Thymus (tissue), 11 donors: Measurements from ENCODE around the gene TRAPPC11. TPM values are rescaled to one million over a fixed set of nuclear protein-coding genes. Genes with fewer than 3 reads are reported as not detected.

Source experiments
- DNase-seq, 9 donors: peaks; one replicate each; pipeline ENCODE4 v3.0.0-alpha.2; 2013; ENCODE audit warnings: low spot score in 9 of 9, low read depth in 6 of 9, missing footprints in 1 of 9
- H3K27ac ChIP-seq, 2 donors: one replicate each; pipeline ENCODE4 v1.5.1; 2013; ENCODE audit warnings: control low read depth in 1 of 2, low read depth in 1 of 2, low read length in 1 of 2, mild to moderate bottlenecking in 1 of 2, moderate library complexity in 1 of 2
- H3K27me3 ChIP-seq, 2 donors: one replicate each; pipeline ENCODE4 v1.5.1; 2013; ENCODE audit warnings: low read length in 1 of 2; ENCODE audit not compliant: control insufficient read depth in 2 of 2, insufficient read depth in 1 of 2
- H3K36me3 ChIP-seq, 2 donors: one replicate each; pipeline ENCODE4 v1.5.1; 2013; ENCODE audit warnings: low read length in 1 of 2, mild to moderate bottlenecking in 1 of 2, moderate library complexity in 1 of 2; ENCODE audit not compliant: control insufficient read depth in 2 of 2, insufficient read depth in 2 of 2
- H3K4me1 ChIP-seq, 2 donors: one replicate each; pipeline ENCODE4 v1.5.1; 2013; ENCODE audit warnings: low read length in 2 of 2; ENCODE audit not compliant: control insufficient read depth in 2 of 2, insufficient read depth in 2 of 2
- H3K4me3 ChIP-seq, 2 donors: one replicate each; pipeline ENCODE4 v1.5.1; 2013; ENCODE audit warnings: low read length in 2 of 2, control low read depth in 1 of 2, mild to moderate bottlenecking in 1 of 2
- H3K9me3 ChIP-seq, 2 donors: one replicate each; pipeline ENCODE4 v1.5.1; 2013; ENCODE audit warnings: low read length in 1 of 2, mild to moderate bottlenecking in 1 of 2; ENCODE audit not compliant: control insufficient read depth in 2 of 2, insufficient read depth in 1 of 2
- WGBS: extraction: QIAGEN DNeasy Blood & Tissue Kit; methylation state at CpG from one replicate; pipeline ENCODE4 v1.1.7; 2013; 5-methylcytosine and 5-hydroxymethylcytosine counted together
- polyA plus RNA-seq: library from polyadenylated mRNA; stranded (reverse); fragments of 200-250 nt; gene quantifications from one replicate; pipeline ENCODE4 v1.2.3, GENCODE V29; 2013
- total RNA-seq: library from RNA; stranded (reverse); fragments of 120-200 nt; gene quantifications from one replicate; pipeline ENCODE4 v1.2.4, GENCODE V29; 2013
- donor health status: healthy.

TRAPPC11 gene
- total and polyA plus RNA-seq, 2 donors: 31.3 to 32.8 TPM

DNA sequence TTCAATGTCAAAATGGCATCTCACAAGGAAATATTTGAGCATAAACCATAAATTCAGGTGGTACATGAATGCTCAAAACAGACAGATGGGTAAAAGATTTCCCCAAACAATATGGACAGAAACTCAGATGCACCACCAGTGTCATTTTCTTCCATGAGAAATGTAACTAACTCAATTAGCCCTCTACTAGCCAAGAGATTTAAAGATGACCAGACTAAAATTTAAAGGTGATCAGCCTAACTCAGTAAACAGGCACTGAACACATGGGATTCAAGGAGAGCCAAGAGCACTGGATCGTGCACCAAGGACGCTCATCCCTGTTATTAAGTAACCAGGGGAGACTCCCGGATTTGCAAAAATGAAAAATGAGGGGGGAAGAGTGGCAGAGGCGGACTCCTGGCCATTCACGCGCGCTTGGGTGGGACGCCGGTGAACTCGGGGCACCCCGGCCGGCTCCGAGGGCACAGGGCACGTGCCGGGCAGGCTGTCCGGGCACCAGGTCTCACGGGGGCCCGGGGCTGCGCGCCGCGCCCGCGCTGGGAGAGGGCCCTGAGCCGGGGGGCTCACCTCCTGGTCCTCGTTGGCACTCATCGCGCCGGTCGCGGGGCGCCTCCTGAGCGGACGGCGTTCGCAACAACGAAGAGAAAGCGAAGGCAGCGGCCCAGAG is 598 bp upstream of the TRAPPC11 start:
- DNase-seq: peak in 6 of 9 donors; percentile 9 to 57 (median 14)
- Histone ChIP-seq H3K4me1 (peaks cover 7 to 13% of the 10 kb centered on the region in 2 donors), H3K27me3 (no peaks in the 10 kb centered on the region), H3K27ac (peak overlapping the region in 1 of 2 donors; percentile 31), H3K36me3 (peaks cover 0 to 5% of the 10 kb centered on the region in 2 donors), H3K9me3 (no peaks in the 10 kb centered on the region), H3K4me3 (peak overlapping the region; percentile 63 to 67)
- under 1% methylated on average over 37 of the region's 39 CpGs for WGBS

DNA sequence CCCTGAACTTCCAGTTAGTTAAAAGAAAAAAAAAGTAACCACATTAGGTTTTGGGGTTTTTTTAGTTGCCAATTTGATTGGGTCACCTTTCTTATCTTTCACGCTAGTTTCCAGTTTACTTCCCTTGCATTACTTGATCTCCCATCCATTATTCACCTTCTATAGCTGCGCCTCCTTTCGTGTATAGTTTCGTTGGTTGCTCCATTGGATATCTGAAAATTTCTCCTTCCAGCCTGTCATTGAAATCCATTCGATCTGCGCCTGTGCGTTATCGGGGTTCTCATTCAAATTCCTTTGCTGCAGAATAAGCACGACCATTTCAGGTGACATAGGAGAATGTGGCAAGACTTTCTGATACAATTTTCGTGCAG is 764 bp downstream of the TRAPPC11 start:
- Histone ChIP-seq H3K9me3 (no peaks in the 10 kb centered on the region), H3K36me3 (peaks cover 0 to 5% of the 10 kb centered on the region in 2 donors), H3K4me1 (peaks cover 7 to 13% of the 10 kb centered on the region in 2 donors), H3K4me3 (peak overlapping the region; percentile 63 to 90), H3K27me3 (no peaks in the 10 kb centered on the region), H3K27ac (peak overlapping the region in 1 of 2 donors; percentile 95)
- 14% methylated on average over 10 of the region's 10 CpGs for WGBS
- DNase-seq: no peak

DNA sequence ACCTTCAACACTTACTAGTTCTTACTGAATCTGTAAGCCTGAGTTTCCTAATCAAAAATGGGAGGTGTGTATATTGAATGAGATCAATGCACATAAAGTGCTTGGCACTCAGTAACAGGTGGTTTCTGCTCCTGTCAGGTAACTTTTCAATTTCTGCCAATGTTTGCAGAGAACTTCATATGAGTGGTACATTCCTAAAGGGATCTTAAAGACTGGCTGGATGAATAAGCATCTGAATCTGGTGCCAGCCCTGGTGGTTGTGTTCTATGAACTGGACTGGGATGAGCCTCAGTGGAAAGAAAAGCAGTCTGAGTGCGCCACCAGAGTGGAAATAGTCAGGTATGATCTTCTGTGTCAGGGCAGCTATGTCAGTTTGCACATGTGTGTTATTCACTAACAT is 7.0 kb downstream of the TRAPPC11 start:
- 96% methylated on average over 1 of the region's 1 CpG for WGBS
- Histone ChIP-seq H3K36me3 (peaks cover 22 to 50% of the 10 kb centered on the region in 2 donors), H3K9me3 (no peaks in the 10 kb centered on the region), H3K4me3 (no peak overlapping the region), H3K4me1 (no peaks in the 10 kb centered on the region), H3K27me3 (no peaks in the 10 kb centered on the region), H3K27ac (no peak overlapping the region)
- DNase-seq: no peak

DNA sequence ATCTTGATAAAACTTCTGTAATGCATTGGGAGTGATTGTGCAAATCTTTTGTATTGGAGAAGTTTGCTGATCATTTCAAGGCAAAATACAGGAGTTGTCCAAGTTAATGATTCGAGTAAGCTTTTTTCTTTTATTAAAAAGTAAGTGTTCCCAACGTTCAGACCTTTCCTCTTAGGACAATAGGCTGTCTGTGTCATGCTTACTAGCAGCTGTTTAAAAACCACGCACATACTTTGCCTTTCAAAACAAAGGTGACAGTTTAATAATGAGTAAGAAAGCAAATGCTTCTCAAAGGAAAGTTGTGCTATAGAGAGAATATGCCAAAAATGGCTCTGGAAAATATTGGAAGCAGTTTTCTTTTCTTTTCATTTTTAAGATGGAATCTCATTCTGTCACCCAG is 11.2 kb downstream of the TRAPPC11 start:
- H3K4me1 ChIP-seq: no peaks in the 10 kb centered on the region
- H3K4me3 ChIP-seq: no peak overlapping the region
- no peaks in the 10 kb centered on the region for H3K27me3 ChIP-seq
- H3K27ac ChIP-seq: no peak overlapping the region
- no peak for DNase-seq
- H3K36me3 ChIP-seq: peaks cover 25 to 53% of the 10 kb centered on the region in 2 donors
- no peaks in the 10 kb centered on the region for H3K9me3 ChIP-seq
- WGBS: 91% methylated on average over 3 of the region's 3 CpGs

DNA sequence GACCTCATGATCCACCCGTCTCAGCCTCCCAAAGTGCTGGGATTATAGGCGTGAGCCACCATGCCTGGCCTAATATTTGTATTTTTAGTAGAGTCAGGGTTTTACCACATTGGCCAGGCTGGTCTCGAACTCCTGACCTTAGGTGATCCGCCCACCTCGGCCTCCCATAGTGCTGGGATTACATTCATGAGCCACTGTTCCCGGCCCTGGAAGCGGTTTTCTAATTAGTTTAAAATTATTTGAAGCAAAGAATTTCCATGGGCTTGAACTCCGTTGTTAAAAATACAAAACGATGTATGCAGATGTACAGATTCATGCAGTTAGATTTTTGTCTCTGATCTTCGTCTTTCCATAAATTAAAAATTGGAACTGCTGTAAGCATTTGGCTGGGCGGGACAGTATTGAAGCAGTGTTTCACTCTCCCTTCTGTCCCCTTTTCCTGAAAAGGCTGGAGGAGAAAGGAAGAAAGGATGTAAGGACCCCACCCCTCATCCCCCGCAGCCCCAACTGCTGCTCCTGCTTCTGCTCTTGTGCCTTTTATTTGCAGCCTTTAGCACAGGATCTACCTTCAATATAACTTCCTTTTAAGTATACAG is 12.0 kb downstream of the TRAPPC11 start:
- H3K27me3 ChIP-seq: no peaks in the 10 kb centered on the region
- H3K9me3 ChIP-seq: no peaks in the 10 kb centered on the region
- no peaks in the 10 kb centered on the region for H3K4me1 ChIP-seq
- no peak overlapping the region for H3K27ac ChIP-seq
- DNase-seq: no peak
- 93% methylated on average over 12 of the region's 12 CpGs for WGBS
- H3K36me3 ChIP-seq: peaks cover 21 to 49% of the 10 kb centered on the region in 2 donors
- H3K4me3 ChIP-seq: no peak overlapping the region

DNA sequence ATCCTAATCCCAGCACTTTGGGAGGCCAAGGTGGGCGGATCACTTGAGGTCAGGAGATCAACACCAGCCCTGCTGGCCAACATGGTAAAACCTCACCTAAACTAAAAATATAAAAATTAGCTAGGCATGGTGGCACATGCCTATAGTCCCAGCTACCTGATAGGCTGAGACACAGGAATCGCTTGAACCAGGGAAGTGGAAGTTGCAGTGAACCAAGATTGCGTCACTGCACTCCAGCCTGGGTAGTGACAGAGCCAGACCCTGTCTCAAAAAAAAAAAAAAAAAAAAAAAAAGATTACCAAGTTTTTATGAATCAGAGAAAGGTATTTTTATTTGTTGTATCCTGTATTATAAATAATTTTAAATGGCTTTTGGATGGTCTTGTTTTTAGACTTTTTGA is 15.1 kb downstream of the TRAPPC11 start:
- peaks cover 22 to 39% of the 10 kb centered on the region in 2 donors for H3K36me3 ChIP-seq
- no peak for DNase-seq
- H3K27ac ChIP-seq: no peak overlapping the region
- H3K9me3 ChIP-seq: no peaks in the 10 kb centered on the region
- 90% methylated on average over 3 of the region's 3 CpGs for WGBS
- H3K27me3 ChIP-seq: no peaks in the 10 kb centered on the region
- H3K4me1 ChIP-seq: no peaks in the 10 kb centered on the region
- no peak overlapping the region for H3K4me3 ChIP-seq

DNA sequence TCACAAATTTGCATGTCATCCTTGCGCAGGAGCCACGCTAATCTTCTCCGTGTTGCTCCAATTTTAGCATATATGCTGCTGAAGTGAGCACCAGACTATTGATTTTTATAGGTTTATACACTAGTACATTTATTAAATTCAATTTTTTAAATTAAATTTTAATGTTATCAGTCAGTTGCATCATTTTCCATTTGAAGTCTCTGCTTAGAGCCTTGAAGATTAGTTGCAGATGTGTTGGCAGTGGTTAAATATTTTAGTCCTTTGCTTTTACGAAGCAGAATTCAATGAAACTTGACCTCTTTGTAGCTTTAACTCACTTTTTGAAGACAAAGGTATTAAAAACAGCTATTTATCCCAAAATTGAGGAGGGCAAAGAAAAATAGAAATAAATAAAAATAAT is 16.5 kb downstream of the TRAPPC11 start:
- DNase-seq: no peak
- Histone ChIP-seq H3K4me3 (no peak overlapping the region), H3K27me3 (no peaks in the 10 kb centered on the region), H3K27ac (no peak overlapping the region), H3K36me3 (peaks cover 12 to 37% of the 10 kb centered on the region in 2 donors), H3K4me1 (no peaks in the 10 kb centered on the region), H3K9me3 (no peaks in the 10 kb centered on the region)
- WGBS: 87% methylated on average over 4 of the region's 4 CpGs

DNA sequence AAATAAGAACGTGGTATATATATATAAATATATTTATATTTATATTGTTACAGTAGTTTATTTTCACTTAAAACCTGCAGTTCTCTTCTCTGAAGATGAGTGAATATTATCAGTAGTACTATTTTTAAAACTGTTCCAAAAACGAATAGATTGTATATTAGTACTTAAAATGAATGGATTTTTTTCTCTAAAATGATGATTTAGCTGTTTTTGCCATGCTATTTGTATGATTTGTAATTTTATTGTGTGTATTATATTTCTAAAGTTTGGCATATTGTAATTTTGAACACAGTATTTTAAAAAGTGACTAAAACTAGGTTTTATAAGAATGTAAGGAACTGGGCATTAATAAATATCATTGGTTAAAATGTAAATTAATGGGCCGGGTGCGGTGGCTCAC is 22.0 kb downstream of the TRAPPC11 start:
- no peaks in the 10 kb centered on the region for H3K4me1 ChIP-seq
- WGBS: 98% methylated on average over 4 of the region's 4 CpGs
- no peaks in the 10 kb centered on the region for H3K9me3 ChIP-seq
- H3K27me3 ChIP-seq: no peaks in the 10 kb centered on the region
- DNase-seq: no peak
- peaks cover 22 to 43% of the 10 kb centered on the region in 2 donors for H3K36me3 ChIP-seq
- H3K4me3 ChIP-seq: no peak overlapping the region
- no peak overlapping the region for H3K27ac ChIP-seq

DNA sequence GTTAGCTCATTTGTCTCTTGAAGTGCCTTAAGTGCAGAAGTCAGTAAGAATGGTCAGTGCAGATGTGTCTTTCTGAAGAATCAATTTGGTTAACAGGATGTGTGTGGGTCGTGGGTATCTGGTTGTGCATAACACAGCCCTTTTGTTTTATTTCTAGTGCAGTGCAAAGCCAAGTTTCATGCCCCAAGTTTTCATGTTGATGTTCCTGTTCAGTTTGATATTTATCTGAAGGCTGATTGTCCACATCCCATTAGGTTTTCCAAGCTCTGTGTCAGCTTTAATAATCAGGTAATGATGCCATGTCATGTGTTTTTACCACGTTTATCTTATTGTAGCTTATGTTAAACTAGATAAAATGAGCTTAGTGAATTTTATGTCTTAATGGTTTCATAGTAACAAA is 27.4 kb downstream of the TRAPPC11 start:
- Histone ChIP-seq H3K4me3 (no peak overlapping the region), H3K27ac (no peak overlapping the region), H3K36me3 (peaks cover 25 to 34% of the 10 kb centered on the region in 2 donors), H3K4me1 (no peaks in the 10 kb centered on the region), H3K9me3 (no peaks in the 10 kb centered on the region), H3K27me3 (no peaks in the 10 kb centered on the region)
- 98% methylated on average over 2 of the region's 2 CpGs for WGBS
- DNase-seq: no peak
